Neural cell (in vitro differentiated cells): ENCODE results near the gene NKAIN2. TPM values are rescaled to one million over a fixed set of nuclear protein-coding genes. Genes with fewer than 3 reads are reported as not detected.

Experiments
- H2AFZ ChIP-seq: fragments of 200-600, 300-800 bp; sonication (generic), shearing (Covaris generic); 2 replicates; pipeline ENCODE4 v1.6.0; 2014; ENCODE audit warnings: low read depth, mild to moderate bottlenecking, antibody characterized with exemption, low read length, moderate library complexity
- H3F3A ChIP-seq: fragments of 200-600 bp; shearing (Covaris generic); 2 replicates; pipeline ENCODE4 v1.6.1; 2016; ENCODE audit warnings: mild to moderate bottlenecking, moderate library complexity, mixed read lengths, antibody characterized with exemption, low read length; ENCODE audit not compliant: insufficient read depth, poor library complexity, severe bottlenecking
- H3K27ac ChIP-seq: fragments of 200-600, 300-800 bp; sonication (generic), shearing (Covaris generic); 2 replicates; pipeline ENCODE4 v1.5.1; 2014; ENCODE audit warnings: mild to moderate bottlenecking, low read length, moderate library complexity
- H3K27me3 ChIP-seq: fragments of 300-800, 200-600 bp; sonication (generic), shearing (Covaris generic); 2 replicates; pipeline ENCODE4 v1.6.0; 2014; ENCODE audit warnings: mild to moderate bottlenecking, low read depth, low read length, moderate library complexity; ENCODE audit not compliant: insufficient read depth
- H3K36me3 ChIP-seq: fragments of 300-800, 200-600 bp; sonication (generic), shearing (Covaris generic); 2 replicates; pipeline ENCODE4 v1.5.1; 2014; ENCODE audit warnings: mild to moderate bottlenecking, antibody characterized with exemption, low read length, moderate library complexity; ENCODE audit not compliant: insufficient read depth
- H3K4me2 ChIP-seq: fragments of 300-800, 200-600 bp; sonication (generic), shearing (Covaris generic); 2 replicates; pipeline ENCODE4 v1.6.0; 2014; ENCODE audit warnings: mild to moderate bottlenecking, low read length
- H3K4me3 ChIP-seq: fragments of 300-800, 200-600 bp; sonication (generic), shearing (Covaris generic); 2 replicates; pipeline ENCODE4 v1.5.1; 2014; ENCODE audit warnings: mild to moderate bottlenecking, low read length, moderate library complexity
- H3K79me2 ChIP-seq: fragments of 200-600 bp; shearing (Covaris generic); replicated peaks from 2 replicates; pipeline ENCODE4 v1.6.0; 2014; ENCODE audit warnings: mild to moderate bottlenecking, low read length, moderate library complexity; ENCODE audit not compliant: insufficient read depth
- H3K9ac ChIP-seq: fragments of 300-800, 200-600 bp; sonication (generic), shearing (Covaris generic); 2 replicates; pipeline ENCODE4 v1.6.1; 2016; ENCODE audit warnings: mild to moderate bottlenecking, low read length, mixed read lengths
- H3K9me2 ChIP-seq: fragments of 200-600 bp; shearing (Covaris generic); 2 replicates; pipeline ENCODE4 v1.6.1; 2016; ENCODE audit warnings: mild to moderate bottlenecking, low read length, mixed read lengths; ENCODE audit not compliant: insufficient read depth
- H3K9me3 ChIP-seq: fragments of 200-600, 300-800 bp; sonication (generic), shearing (Covaris generic); 2 replicates; pipeline ENCODE4 v1.6.1; 2016; ENCODE audit warnings: mild to moderate bottlenecking, mixed run types, low read length, moderate library complexity, mixed read lengths
- H4K20me1 ChIP-seq: fragments of 200-600 bp; shearing (Covaris generic); 2 replicates; pipeline ENCODE4 v1.6.1; 2016; ENCODE audit warnings: mild to moderate bottlenecking, mixed run types; ENCODE audit not compliant: insufficient read depth
- CTCF ChIP-seq: fragments of 450-650 bp; IDR thresholded peaks from 2 replicates; pipeline ENCODE4 v1.5.1; 2014; ENCODE audit warnings: antibody characterized with exemption, mild to moderate bottlenecking, moderate library complexity; ENCODE audit not compliant: poor library complexity, severe bottlenecking
- EP300 ChIP-seq: fragments of 450-650 bp; conservative IDR thresholded peaks from 2 replicates; pipeline ENCODE4 v1.6.1; 2014; ENCODE audit warnings: antibody characterized with exemption, mild to moderate bottlenecking, moderate library complexity; ENCODE audit not compliant: poor library complexity, severe bottlenecking
- EZH2 ChIP-seq: fragments of 200-600, 300-800 bp; shearing (Covaris generic), sonication (generic); IDR thresholded peaks from 2 replicates; pipeline ENCODE4 v1.6.1; 2014; ENCODE audit warnings: antibody characterized with exemption, low read length, borderline replicate concordance, mild to moderate bottlenecking; ENCODE audit not compliant: insufficient read depth, poor library complexity, severe bottlenecking
- MXI1 ChIP-seq: fragments of 450-650 bp; conservative IDR thresholded peaks from 2 replicates; pipeline ENCODE4 v1.6.1; 2014; ENCODE audit warnings: antibody characterized with exemption, mild to moderate bottlenecking; ENCODE audit not compliant: poor library complexity, severe bottlenecking
- POLR2AphosphoS5 ChIP-seq: IDR thresholded peaks from 2 replicates; pipeline ENCODE4 v1.6.1; 2012
- RAD21 ChIP-seq: fragments of 450-650 bp; conservative IDR thresholded peaks from 2 replicates; pipeline ENCODE4 v1.6.1; 2014; ENCODE audit warnings: antibody characterized with exemption, mild to moderate bottlenecking, moderate library complexity
- REST ChIP-seq: IDR thresholded peaks from 2 replicates; pipeline ENCODE4 v1.6.1; 2012; ENCODE audit warnings: borderline replicate concordance
- SMC3 ChIP-seq: fragments of 450-650 bp; conservative IDR thresholded peaks from 2 replicates; pipeline ENCODE4 v1.6.1; 2014; ENCODE audit warnings: antibody characterized with exemption, mild to moderate bottlenecking, moderate library complexity; ENCODE audit not compliant: poor library complexity
- TAF1 ChIP-seq: IDR thresholded peaks from 2 replicates; pipeline ENCODE4 v1.6.1; 2012; ENCODE audit warnings: low read depth
- polyA plus RNA-seq: library from polyadenylated mRNA; depleted of rRNA; stranded (reverse); fragments of >200 nt; gene quantifications from 2 replicates; pipeline ENCODE4 v1.2.3, GENCODE V29; 2014

The NKAIN2 gene
- polyA plus RNA-seq, 1 donor from 2014 or later: 23.2 TPM

- no peak for TF ChIP-seq POLR2AphosphoS5
These were observed 270.3 kb downstream of the NKAIN2 start for GRCh38 chr6:124073820-124074587.

DNA sequence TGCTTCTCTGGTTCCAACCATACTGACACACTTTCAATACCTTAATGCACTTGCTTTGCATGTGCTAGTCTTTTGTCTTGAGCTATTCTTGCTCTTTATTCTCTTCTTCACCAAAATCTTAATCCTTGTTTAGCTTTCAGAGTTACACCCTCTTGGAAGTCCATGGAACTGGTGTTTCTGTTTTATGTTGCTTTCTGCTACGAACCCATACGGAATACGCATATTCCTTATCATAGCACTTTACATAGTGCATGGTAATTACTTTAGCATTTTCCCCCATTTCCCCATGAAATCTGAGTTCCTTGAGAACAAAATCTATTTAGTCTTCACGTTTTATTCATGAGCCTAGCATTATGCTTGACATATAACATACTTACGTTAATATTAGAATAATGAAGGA is 270.9 kb downstream of the NKAIN2 start:
- Histone ChIP-seq H2AFZ (no peak overlapping the region), H3K9me3 (no peaks in the 10 kb centered on the region), H3K79me2 (no peaks in the 10 kb centered on the region), H3K27ac (peak overlapping the region; percentile 22), H3K36me3 (no peaks in the 10 kb centered on the region), H3K9me2 (no peaks in the 10 kb centered on the region), H3F3A (no peaks in the 10 kb centered on the region), H3K4me3 (peak overlapping the region; percentile 17), H4K20me1 (no peaks in the 10 kb centered on the region), H3K9ac (no peak overlapping the region), H3K4me2 (no peak overlapping the region), H3K27me3 (no peaks in the 10 kb centered on the region)
- no peak for TF ChIP-seq CTCF

More at GRCh38 chr6:124073820-124074587, 270.3 kb downstream of the NKAIN2 start:
- no peaks in the 10 kb centered on the region for H3K9me2 ChIP-seq
- H3K9ac ChIP-seq: no peak overlapping the region
- no peaks in the 10 kb centered on the region for H3K36me3 ChIP-seq
- no peaks in the 10 kb centered on the region for H3K79me2 ChIP-seq
- no peaks in the 10 kb centered on the region for H3K27me3 ChIP-seq
- peak overlapping the region; percentile 17 for H3K4me3 ChIP-seq
- H3K27ac ChIP-seq: peak overlapping the region; percentile 22
- H3F3A ChIP-seq: no peaks in the 10 kb centered on the region
- no peaks in the 10 kb centered on the region for H4K20me1 ChIP-seq
- no peak overlapping the region for H2AFZ ChIP-seq
- no peak overlapping the region for H3K4me2 ChIP-seq
- H3K9me3 ChIP-seq: no peaks in the 10 kb centered on the region

GRCh38 chr6:124076336-124077048 is 272.8 kb downstream of the NKAIN2 start:
- Histone ChIP-seq H3K9me2 (no peaks in the 10 kb centered on the region), H3F3A (no peaks in the 10 kb centered on the region), H3K36me3 (no peaks in the 10 kb centered on the region), H3K9ac (no peak overlapping the region), H2AFZ (no peak overlapping the region), H3K9me3 (no peaks in the 10 kb centered on the region), H4K20me1 (no peaks in the 10 kb centered on the region), H3K27ac (no peak overlapping the region), H3K4me3 (no peak overlapping the region), H3K79me2 (no peaks in the 10 kb centered on the region), H3K27me3 (no peaks in the 10 kb centered on the region), H3K4me2 (no peak overlapping the region)
- TF ChIP-seq SMC3 (no peak), RAD21 (no peak), TAF1 (no peak), EZH2 (no peak), EP300 (no peak), MXI1 (no peak), POLR2AphosphoS5 (no peak), REST (no peak), CTCF (no peak)
